BJ (cell line): ENCODE data around the gene MSANTD3. TPM values are rescaled to one million over a fixed set of nuclear protein-coding genes. Genes with fewer than 3 reads are reported as not detected.

ENCODE experiments used
- CTCF ChIA-PET: fragments of 350-600 bp; formaldehyde crosslinking; extraction: SDS; loops from one replicate; lab custom pipeline; 2021; ENCODE audit warnings: antibody characterized with exemption, inconsistent platforms; lab: Yijun Ruan, JAX
- POLR2A ChIA-PET: fragments of 300-600 bp; sonication (Branson Sonifier 250); formaldehyde crosslinking; extraction: SDS; loops from one replicate; lab custom pipeline; 2021; ENCODE audit warnings: antibody characterized with exemption; lab: Charles Lee
- DNase-seq: peaks from one replicate; pipeline ENCODE4 v3.0.0-alpha.2; 2011; ENCODE audit warnings: low read depth
- H3K27me3 ChIP-seq: 2 replicates; pipeline ENCODE4 v1.6.0; 2011; ENCODE audit warnings: low read length; ENCODE audit not compliant: control insufficient read depth, insufficient read depth
- H3K36me3 ChIP-seq: 2 replicates; pipeline ENCODE4 v1.5.1; 2011; ENCODE audit warnings: low read length; ENCODE audit not compliant: control insufficient read depth, insufficient read depth
- H3K4me3 ChIP-seq: 2 replicates; pipeline ENCODE4 v1.5.1; 2011; ENCODE audit warnings: low read depth, mild to moderate bottlenecking, control low read depth, low read length
- CTCF ChIP-seq: IDR thresholded peaks from 2 replicates; pipeline ENCODE4 v1.5.1; 2011; ENCODE audit warnings: low read depth, mild to moderate bottlenecking, control low read depth, inconsistent platforms, low read length, moderate library complexity; ENCODE audit not compliant: insufficient read depth
- polyA plus RNA-seq: library from polyadenylated mRNA; depleted of rRNA; stranded (reverse); fragments of >200 nt; gene quantifications from 2 replicates; pipeline ENCODE4 v1.2.3, GENCODE V29; 2011

The MSANTD3 gene
- polyA plus RNA-seq, 1 experiment: 34.5 TPM

DNA sequence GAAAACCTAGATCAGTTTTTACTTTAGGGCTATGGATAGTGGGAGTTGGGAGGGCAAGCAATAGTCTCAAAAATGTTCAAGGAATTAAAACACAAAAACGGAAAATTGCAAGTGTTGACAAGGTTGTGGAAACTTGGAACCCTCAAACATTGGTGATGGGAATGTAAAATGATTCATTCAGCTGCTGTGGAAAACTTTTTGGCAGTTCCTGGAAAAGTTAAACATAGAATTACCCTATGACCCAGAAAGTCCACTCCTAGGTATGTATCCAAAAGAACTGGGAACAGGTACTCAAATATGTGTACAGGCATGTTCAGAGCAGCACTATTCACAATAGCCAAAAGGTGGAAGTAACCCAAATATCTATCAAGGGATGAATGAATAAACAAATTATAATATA is 1.2 kb upstream of the MSANTD3 start:
- Histone ChIP-seq H3K4me3 (no peak overlapping the region; the same call in 1 of the 2 replicates), H3K27me3 (no peaks in the 10 kb centered on the region), H3K36me3 (no peaks in the 10 kb centered on the region)
- no peak for DNase-seq
- no peak for TF ChIP-seq CTCF
- ChIA-PET POLR2A (interaction anchor here (0.6 kb wide), 1 partner anchor 18 kb away, joined by 3 read pairs; no protein-coding TSS in a partner anchor), CTCF (interaction anchor here (0.9 to 2.4 kb wide), 6 partner anchors 12 to 173 kb away, joined by 3 to 14 read pairs (median 3); no protein-coding TSS in a partner anchor)

DNA sequence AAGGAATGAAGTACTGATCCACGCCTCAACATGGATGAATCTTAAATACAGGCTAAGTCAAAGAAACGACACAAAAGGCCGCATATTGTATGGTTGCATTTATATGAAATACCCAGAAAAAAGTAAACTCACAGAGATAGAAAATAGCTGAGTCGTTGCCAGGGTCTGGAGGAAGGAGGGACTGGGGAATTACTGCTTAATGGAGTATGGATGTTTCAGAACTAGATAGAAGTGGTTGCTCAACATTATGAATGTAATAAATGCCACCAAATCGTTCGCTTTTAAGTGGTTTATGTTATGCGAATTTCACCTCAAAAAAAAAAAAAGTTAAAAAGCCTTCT is 784 bp upstream of the MSANTD3 start:
- CTCF ChIA-PET: interaction anchor here (0.6 to 2.4 kb wide), 7 partner anchors 11 to 1241 kb away, joined by 3 to 14 read pairs (median 3); no protein-coding TSS in a partner anchor
- no peak for DNase-seq
- POLR2A ChIA-PET: interaction anchor here (0.6 kb wide), 1 partner anchor 17 kb away, joined by 3 read pairs; no protein-coding TSS in a partner anchor
- Histone ChIP-seq H3K4me3 (peak overlapping the region; percentile 67), H3K27me3 (no peaks in the 10 kb centered on the region), H3K36me3 (no peaks in the 10 kb centered on the region)
- TF ChIP-seq CTCF: no peak

DNA sequence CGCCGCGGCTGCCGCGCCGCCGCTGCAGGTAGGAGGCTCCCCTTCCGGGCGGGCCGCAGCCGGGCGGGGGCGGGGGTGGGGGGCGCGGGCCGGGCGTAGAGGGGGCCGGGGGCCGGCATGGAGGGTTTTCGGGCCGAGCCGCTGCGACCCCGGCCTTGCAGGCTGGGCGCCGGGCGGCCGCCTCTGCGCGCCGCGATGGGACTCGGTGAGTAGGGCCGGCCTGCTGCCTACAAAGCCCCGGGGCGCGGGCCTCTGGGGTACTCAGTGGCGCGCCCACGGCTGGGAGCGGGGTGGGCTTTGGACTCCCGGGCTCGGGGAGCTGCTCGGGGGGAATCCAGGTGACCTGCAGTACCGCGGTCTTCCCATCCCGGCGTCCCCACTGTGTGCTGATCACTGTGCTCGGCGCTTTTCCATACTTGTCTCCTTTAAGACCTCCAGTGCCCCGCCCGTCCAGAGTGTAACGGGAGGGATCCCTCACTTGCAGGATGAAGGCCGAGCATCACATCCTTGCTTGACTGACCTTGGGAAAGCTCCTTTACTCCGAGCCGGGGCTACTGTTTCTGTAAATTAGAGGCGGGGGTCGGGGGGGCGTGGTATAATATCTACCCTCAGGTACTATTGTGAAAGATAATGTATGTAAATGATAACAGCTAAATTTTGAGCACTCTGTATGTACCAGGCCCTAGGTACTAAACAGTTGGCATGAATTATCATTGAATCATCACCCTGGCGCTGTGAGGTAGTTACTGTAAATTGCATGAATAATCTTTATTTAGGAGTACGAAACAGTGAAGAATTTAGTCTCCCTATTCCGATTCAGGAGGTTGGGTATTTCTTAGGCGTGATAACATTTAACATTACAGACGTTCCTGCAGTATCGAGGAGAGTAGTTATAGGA is 672 bp downstream of the MSANTD3 start:
- ChIA-PET POLR2A (no interaction called here), CTCF (interaction anchor here (1.3 to 2.4 kb wide), 4 partner anchors 10 to 78 kb away, joined by 3 to 14 read pairs (median 4); no protein-coding TSS in a partner anchor)
- TF ChIP-seq CTCF: no peak
- Histone ChIP-seq H3K36me3 (no peaks in the 10 kb centered on the region), H3K27me3 (no peaks in the 10 kb centered on the region), H3K4me3 (peak overlapping the region; percentile 56)
- DNase-seq: no peak

- CTCF ChIA-PET: interaction anchor here (0.6 to 2.1 kb wide), 5 partner anchors 8 to 167 kb away, joined by 3 to 9 read pairs (median 4); partner anchors contain the start of gene TEX10
- POLR2A ChIA-PET: interaction anchor here (0.6 kb wide), 2 partner anchors 618 to 1926 kb away, joined by 3 to 6 read pairs; no protein-coding TSS in a partner anchor
- no peak for TF ChIP-seq CTCF
- peak overlapping the region; percentile 56 for H3K4me3 ChIP-seq
- peak; percentile 98 for DNase-seq
- H3K27me3 ChIP-seq: no peaks in the 10 kb centered on the region
- H3K36me3 ChIP-seq: no peaks in the 10 kb centered on the region
Observed at GRCh38 chr9:100428871-100429654, 2.1 kb downstream of the MSANTD3 start.
